HepG2 (cell line): ENCODE data around the gene NUSAP1. TPM values are rescaled to one million over a fixed set of nuclear protein-coding genes. Genes with fewer than 3 reads are reported as not detected.

Source experiments
- ATAC-seq: fragments of 200-7000 bp; cut with Tn5 transposase; 3 replicates; pipeline ENCODE4 v1.9.1; 2020; ENCODE audit warnings: mild to moderate bottlenecking, moderate library complexity
- BruUV-seq: library from RNA; stranded (reverse); fragments of 400-500 nt; replicated peaks from 2 replicates; lab custom pipeline; 2021; lab: Mats Ljungman, UMichigan
- CTCF ChIA-PET: fragments of 300-600 bp; formaldehyde crosslinking; extraction: SDS; loops from one replicate; lab custom pipeline; 2021; ENCODE audit warnings: low total read pairs, inconsistent platforms, low intra/inter-chr PET ratio; lab: Yijun Ruan, JAX
- POLR2A ChIA-PET: fragments of 350-600 bp; sonication (Branson Sonifier 250); formaldehyde crosslinking; loops from one replicate; lab custom pipeline; 2020; ENCODE audit warnings: antibody characterized with exemption, inconsistent platforms; lab: Yijun Ruan, JAX
- DNase-seq: peaks from one replicate; pipeline ENCODE4 v3.0.0-alpha.2; 2015; ENCODE audit warnings: low spot score
- FAIRE-seq: peaks from 3 replicates; lab custom pipeline; 2011; peaks lifted over from hg19 to GRCh38; lab: Jason Lieb, UNC
- H2AFZ ChIP-seq: one replicate; pipeline ENCODE4 v1.6.1; 2011; ENCODE audit warnings: low read length, inconsistent platforms
- H3K27ac ChIP-seq: fragments of 300-600 bp; 3 replicates; pipeline ENCODE4 v1.8.0; 2011; ENCODE audit warnings: mixed run types, mild to moderate bottlenecking, mixed read lengths, low read length, inconsistent platforms; ENCODE audit not compliant: insufficient read depth; ENCODE audit errors: extremely low read length
- H3K27me3 ChIP-seq, 2 experiments: fragments of 200-600 bp in 1 of 2; 2 replicates in 1 of 2; 3 replicates in 1 of 2; pipeline versions ENCODE4 v1.6.0 to v1.8.0; 2011; ENCODE audit warnings: low read length in 2 of 2, mild to moderate bottlenecking in 2 of 2, moderate library complexity in 2 of 2, inconsistent platforms in 1 of 2; ENCODE audit not compliant: insufficient read depth in 2 of 2, control insufficient read depth in 1 of 2
- H3K36me3 ChIP-seq, 2 experiments: fragments of 200-600 bp in 1 of 2; replicated peaks in 1 of 2; 2 replicates in 1 of 2; 3 replicates in 1 of 2; pipeline versions ENCODE4 v1.5.1 to v1.8.0; 2011; ENCODE audit warnings: low read length in 2 of 2, inconsistent platforms in 1 of 2; ENCODE audit not compliant: insufficient read depth in 2 of 2, control insufficient read depth in 1 of 2
- H3K4me1 ChIP-seq: 2 replicates; pipeline ENCODE4 v1.5.1; 2012; ENCODE audit warnings: low read length, inconsistent platforms; ENCODE audit not compliant: insufficient read depth
- H3K4me2 ChIP-seq: 2 replicates; pipeline ENCODE4 v1.6.0; 2011; ENCODE audit warnings: low read depth, low read length, inconsistent platforms
- H3K4me3 ChIP-seq, 3 experiments: fragments of 200-600 bp in 1 of 3; sonication (generic), shearing (Covaris generic) in 1 of 3; replicated peaks in 1 of 3; 2 replicates each; pipeline ENCODE4 v1.5.1; 2011 to 2016; ENCODE audit warnings: low read length in 3 of 3, inconsistent platforms in 2 of 3, low read depth in 2 of 3, mild to moderate bottlenecking in 2 of 3, control low read depth in 1 of 3, mixed read lengths in 1 of 3; ENCODE audit not compliant: insufficient read depth in 1 of 3
- H3K79me2 ChIP-seq: one replicate; pipeline ENCODE4 v1.6.1; 2011; ENCODE audit warnings: low read length, inconsistent platforms; ENCODE audit not compliant: insufficient read depth
- H3K9ac ChIP-seq: 2 replicates; pipeline ENCODE4 v1.6.0; 2011; ENCODE audit warnings: mild to moderate bottlenecking, low read depth, low read length, inconsistent platforms; ENCODE audit not compliant: insufficient read depth
- H3K9me3 ChIP-seq: 2 replicates; pipeline ENCODE4 v1.5.1; 2012; ENCODE audit warnings: mild to moderate bottlenecking, low read length
- H4K20me1 ChIP-seq: 2 replicates; pipeline ENCODE4 v1.6.0; 2011; ENCODE audit warnings: inconsistent platforms, mild to moderate bottlenecking, low read length, moderate library complexity; ENCODE audit not compliant: insufficient read depth
- ATF1 ChIP-seq: IDR thresholded peaks from 2 replicates; pipeline ENCODE4 v1.6.1; 2016; ENCODE audit warnings: mild to moderate bottlenecking, control low read depth
- BORCS8-MEF2B ChIP-seq: sonication (generic); formaldehyde crosslinking; IDR thresholded peaks from 2 replicates; pipeline ENCODE4 v1.8.0; 2022; ENCODE audit warnings: mild to moderate bottlenecking, missing genetic modification reagents
- BRCA1 ChIP-seq: sonication (generic); formaldehyde crosslinking; IDR thresholded peaks from 2 replicates; pipeline ENCODE4 v1.4.0; 2020; ENCODE audit warnings: missing genetic modification reagents
- CEBPB ChIP-seq: IDR thresholded peaks from 2 replicates; pipeline ENCODE4 v1.6.1; 2011; ENCODE audit warnings: low read depth, low read length, improper control_type of control experiment, borderline replicate concordance
- HDAC2 ChIP-seq: sonication (generic); formaldehyde crosslinking; IDR thresholded peaks from 2 replicates; pipeline ENCODE4 v1.4.0; 2020; ENCODE audit warnings: missing genetic modification reagents
- HNRNPLL ChIP-seq: fragments of 200-400 bp; formaldehyde crosslinking; IDR thresholded peaks from 2 replicates; pipeline ENCODE4 v1.6.1; 2017; ENCODE audit warnings: mild to moderate bottlenecking, low read depth, low read length; ENCODE audit not compliant: poor library complexity, severe bottlenecking
- MAZ ChIP-seq, 2 experiments: sonication (generic) in 1 of 2; formaldehyde crosslinking in 1 of 2; IDR thresholded peaks; 2 replicates each; pipeline versions ENCODE4 v1.5.0 to v1.6.1; 2012 to 2020; ENCODE audit warnings: low read depth in 2 of 2, mild to moderate bottlenecking in 2 of 2, borderline replicate concordance in 1 of 2, improper control_type of control experiment in 1 of 2, low read length in 1 of 2, missing genetic modification reagents in 1 of 2, moderate library complexity in 1 of 2
- NFRKB ChIP-seq: fragments of 450-650 bp; IDR thresholded peaks from 2 replicates; pipeline ENCODE4 v1.6.1; 2017
- PRMT3 ChIP-seq: sonication (generic); formaldehyde crosslinking; IDR thresholded peaks from 2 replicates; pipeline ENCODE4 v1.8.1; 2022; ENCODE audit warnings: low read depth, mild to moderate bottlenecking, moderate library complexity, missing genetic modification reagents, borderline replicate concordance
- PTBP1 ChIP-seq: fragments of 200-400 bp; formaldehyde crosslinking; IDR thresholded peaks from 2 replicates; pipeline ENCODE4 v1.6.1; 2018; ENCODE audit warnings: low read length, low read depth; ENCODE audit not compliant: poor library complexity, severe bottlenecking
- RARA ChIP-seq: IDR thresholded peaks from 2 replicates; pipeline ENCODE4 v1.6.1; 2016; ENCODE audit warnings: missing genetic modification reagents, missing compliant biosample characterization
- RBFOX2 ChIP-seq: fragments of 200-400 bp; formaldehyde crosslinking; IDR thresholded peaks from 2 replicates; pipeline ENCODE4 v1.6.1; 2017; ENCODE audit warnings: low read depth, mild to moderate bottlenecking, low read length
- SNRNP70 ChIP-seq: fragments of 200-400 bp; formaldehyde crosslinking; IDR thresholded peaks from 2 replicates; pipeline ENCODE4 v1.6.1; 2017; ENCODE audit warnings: mild to moderate bottlenecking, low read depth, low read length, moderate library complexity
- SRSF4 ChIP-seq: fragments of 200-400 bp; formaldehyde crosslinking; IDR thresholded peaks from one replicate; pipeline ENCODE4 v1.6.1; 2018; ENCODE audit warnings: mild to moderate bottlenecking, low read depth, low read length, moderate library complexity; ENCODE audit not compliant: poor library complexity, severe bottlenecking
- WIZ ChIP-seq: sonication (generic); formaldehyde crosslinking; IDR thresholded peaks from 2 replicates; pipeline ENCODE4 v1.5.1; 2020; ENCODE audit warnings: mild to moderate bottlenecking, missing genetic modification reagents
- ZFY ChIP-seq: sonication (generic); formaldehyde crosslinking; IDR thresholded peaks from 2 replicates; pipeline ENCODE4 v1.4.0; 2020; ENCODE audit warnings: missing genetic modification reagents
- ZNF10 ChIP-seq: sonication (generic); formaldehyde crosslinking; IDR thresholded peaks from 2 replicates; pipeline ENCODE4 v1.4.0; 2020; ENCODE audit warnings: mild to moderate bottlenecking, low read depth, missing genetic modification reagents, borderline replicate concordance
- ZNF207 ChIP-seq: fragments of 450-650 bp; IDR thresholded peaks from 2 replicates; pipeline ENCODE4 v1.6.1; 2016; ENCODE audit warnings: antibody characterized with exemption, borderline replicate concordance
- ZNF460 ChIP-seq: sonication (generic); formaldehyde crosslinking; IDR thresholded peaks from 2 replicates; pipeline ENCODE4 v1.5.1; 2020; ENCODE audit warnings: missing genetic modification reagents, mild to moderate bottlenecking, borderline replicate concordance
- ZNF724P ChIP-seq: sonication (generic); formaldehyde crosslinking; IDR thresholded peaks from 2 replicates; pipeline ENCODE4 v1.8.0; 2022; ENCODE audit warnings: missing genetic modification reagents, borderline replicate concordance
- WGBS: methylation state at CpG from one replicate; pipeline ENCODE4 v1.1.6; 2017; ENCODE audit warnings: low lambda C conversion rate; 5-methylcytosine and 5-hydroxymethylcytosine counted together
- in situ Hi-C: cut with HindIII; loops from 2 replicates; pipeline ENCODE4 v1.10.0; 2017; ENCODE audit warnings: low pct_unique_long_range_greater_than_20kb; ENCODE audit not compliant: extremely low pct_ligation_motif_present
- intact Hi-C: fragments of 100-400 bp; cut with micrococcal nuclease; formaldehyde crosslinking; loops from one replicate; pipeline ENCODE4 v1.10.0; 2022; ENCODE audit not compliant: unreplicated experiment
- polyA plus RNA-seq, 8 experiments: library from polyadenylated mRNA; depleted of rRNA in 3 of 8; stranded (reverse) in 7 of 8; unstranded in 1 of 8; fragments of >200 nt; fragmentation: Illumina TruSeq in 4 of 8; extraction: Trizol in 4 of 8; gene quantifications; 2 replicates each; pipeline versions ENCODE4 v1.2.1 to v1.2.3, GENCODE V29; 2011 to 2016; ENCODE audit warnings: low read depth in 4 of 8, missing spikeins in 1 of 8, mixed read lengths in 1 of 8; ENCODE audit not compliant: insufficient read depth in 1 of 8
- total RNA-seq, 5 experiments: library from RNA; depleted of rRNA; stranded (reverse); fragments of >200 nt; fragmentation: Illumina TruSeq; extraction: Trizol; gene quantifications; 2 replicates each; pipeline ENCODE4 v1.2.3, GENCODE V29; 2016; ENCODE audit warnings: low read depth in 1 of 5
- TF ChIP-seq, protein P1 (sequence below): sonication (generic); formaldehyde crosslinking; IDR thresholded peaks from 2 replicates; pipeline ENCODE4 v1.5.0; 2020; ENCODE audit warnings: missing genetic modification reagents

Gene NUSAP1
- total and polyA plus RNA-seq, 2 of the 13 experiments (the other 11 are each of a cell fraction or from before 2014, with no cell fraction given): 59.5 to 106 TPM

DNA sequence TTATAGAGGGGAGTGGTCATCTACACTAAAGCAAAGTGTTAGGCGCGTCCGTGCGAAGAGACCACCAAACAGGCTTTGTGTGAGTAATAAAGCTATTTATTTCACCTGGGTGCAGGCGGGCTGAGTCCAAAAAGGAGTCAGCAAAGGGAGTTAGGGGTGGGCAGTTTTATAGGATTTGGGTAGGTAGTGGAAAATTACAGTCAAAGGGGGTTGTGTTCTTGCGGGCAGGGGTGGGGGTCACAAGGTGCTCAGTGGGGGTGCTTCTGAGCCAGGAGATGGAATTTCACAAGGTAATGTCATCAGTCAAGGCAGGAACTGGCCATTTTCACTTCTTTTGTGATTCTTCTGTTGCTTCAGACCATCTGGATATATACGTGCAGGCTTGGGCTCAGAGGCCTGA is 47.4 kb upstream of the NUSAP1 start (continued):
- TF ChIP-seq PRMT3 (CRISPR knock-in tag) (no peak), PTBP1 (no peak)

DNA sequence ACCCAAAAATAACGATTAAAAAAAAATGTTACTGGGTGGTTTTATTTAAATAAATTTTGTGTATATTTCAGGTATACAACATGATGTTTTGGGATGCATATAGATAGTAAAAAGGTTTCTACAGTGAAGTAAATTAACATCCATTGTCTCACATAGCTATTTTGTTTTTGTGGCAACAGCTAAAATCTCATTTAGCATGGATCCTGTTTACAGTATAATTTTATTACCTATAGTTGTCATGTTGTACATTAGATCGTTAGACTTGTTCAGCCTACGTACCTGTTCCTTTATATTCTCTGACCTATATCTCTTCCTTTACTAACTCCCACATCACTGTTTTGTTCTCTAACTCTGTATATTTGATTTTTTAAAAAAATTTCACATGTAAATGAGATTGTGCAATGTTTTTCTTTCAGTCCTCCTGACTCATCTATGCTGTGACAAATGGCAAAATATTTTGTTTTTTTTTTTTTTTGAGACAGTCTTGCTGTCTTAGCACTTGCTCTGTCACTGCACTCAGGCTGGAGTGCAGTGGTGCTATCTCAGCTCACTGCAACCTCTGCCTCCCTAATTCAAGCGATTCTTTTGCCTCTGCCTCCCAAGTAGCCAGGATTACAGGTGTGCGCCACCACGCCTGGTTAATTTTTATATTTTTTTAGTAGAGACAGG is 45.9 kb upstream of the NUSAP1 start:
- DNase-seq: no peak
- Histone ChIP-seq H3K79me2 (peaks cover 47% of the 10 kb centered on the region), H3K9me3 (no peaks in the 10 kb centered on the region), H3K4me3 (no peak overlapping the region; a peak in 1 of 6 replicates), H3K27ac (no peak overlapping the region), H3K9ac (no peak overlapping the region), H2AFZ (no peak overlapping the region), H4K20me1 (peaks cover 8% of the 10 kb centered on the region), H3K27me3 (no peaks in the 10 kb centered on the region; a peak in 1 of 5 replicates), H3K4me1 (peaks cover 48% of the 10 kb centered on the region), H3K4me2 (peak overlapping the region; percentile 0; the same call in 1 of the 2 replicates), H3K36me3 (peaks cover 0 to 39% of the 10 kb centered on the region in 2 experiments; a peak in 3 of 5 replicates)
- intact Hi-C loops (loop anchor here (1.0 kb wide), 1 partner anchor 46 kb away; the partner anchor contains the start of genes NUSAP1 and OIP5), in situ Hi-C loops (no loop called here)
- WGBS: 96% methylated on average over 6 of the region's 6 CpGs
- ChIA-PET POLR2A (interaction anchor here (0.6 kb wide), 1 partner anchor 32 kb away, joined by 3 read pairs; no protein-coding TSS in a partner anchor), CTCF (no interaction called here)
- no TSS peak for BruUV-seq
- no peak for ATAC-seq
- no peak for FAIRE-seq
- TF ChIP-seq BRCA1 (CRISPR knock-in tag) (no peak), ZNF460 (CRISPR knock-in tag) (peak; percentile 73; the same call in 1 of the 2 replicates), SRSF4 (no peak), HDAC2 (CRISPR knock-in tag) (no peak), ATF1 (CRISPR knock-in tag) (no peak), SNRNP70 (no peak), ZFY (no peak), ZNF724P (CRISPR knock-in tag) (no peak), ZNF10 (CRISPR knock-in tag) (no peak), MAZ (IDR thresholded peaks at IDR 0.05; ENCODE audit: borderline replicate concordance, low read depth, low read length) (no peak), MAZ (CRISPR knock-in tag; IDR thresholded peaks at IDR 0.05; ENCODE audit: low read depth) (no peak), ZNF207 (no peak), RARA (CRISPR knock-in tag) (no peak), RBFOX2 (peak; percentile 64), NFRKB (no peak), BORCS8-MEF2B (no peak), WIZ (CRISPR knock-in tag) (no peak), HNRNPLL (no peak), CEBPB (peak; percentile 82)
- TF ChIP-seq, protein P1, sequence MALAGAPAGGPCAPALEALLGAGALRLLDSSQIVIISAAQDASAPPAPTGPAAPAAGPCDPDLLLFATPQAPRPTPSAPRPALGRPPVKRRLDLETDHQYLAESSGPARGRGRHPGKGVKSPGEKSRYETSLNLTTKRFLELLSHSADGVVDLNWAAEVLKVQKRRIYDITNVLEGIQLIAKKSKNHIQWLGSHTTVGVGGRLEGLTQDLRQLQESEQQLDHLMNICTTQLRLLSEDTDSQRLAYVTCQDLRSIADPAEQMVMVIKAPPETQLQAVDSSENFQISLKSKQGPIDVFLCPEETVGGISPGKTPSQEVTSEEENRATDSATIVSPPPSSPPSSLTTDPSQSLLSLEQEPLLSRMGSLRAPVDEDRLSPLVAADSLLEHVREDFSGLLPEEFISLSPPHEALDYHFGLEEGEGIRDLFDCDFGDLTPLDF (CRISPR knock-in tag): no peak
